Gastroesophageal sphincter (tissue), 3 donors: Measurements from ENCODE around the gene SPATA9.

ENCODE experiments used
- CTCF ChIP-seq, 4 experiments: fragments of 200-600 bp in 2 of 4; fragments of 450-650 bp in 2 of 4; sonication (generic) in 1 of 4; IDR thresholded peaks; one replicate each; pipeline ENCODE4 v1.5.1; 2017 to 2019; ENCODE audit warnings: antibody characterized with exemption in 4 of 4, mild to moderate bottlenecking in 2 of 4, moderate library complexity in 2 of 4
- EP300 ChIP-seq: sonication (generic); formaldehyde crosslinking; IDR thresholded peaks from one replicate; pipeline ENCODE4 v1.6.1; 2017; ENCODE audit warnings: antibody characterized with exemption, mild to moderate bottlenecking
- POLR2A ChIP-seq, 2 donors: fragments of 450-650 bp; IDR thresholded peaks; one replicate each; pipeline ENCODE4 v1.6.1; 2017; ENCODE audit warnings: antibody characterized with exemption in 2 of 2, mild to moderate bottlenecking in 2 of 2, moderate library complexity in 1 of 2
- POLR2AphosphoS5 ChIP-seq: sonication (generic); formaldehyde crosslinking; IDR thresholded peaks from one replicate; pipeline ENCODE4 v1.6.1; 2017; ENCODE audit warnings: antibody characterized with exemption

GRCh38 chr5:95624368-95624767 lies 58.4 kb downstream of the SPATA9 start:
- TF ChIP-seq CTCF (IDR thresholded peaks at IDR 0.05) (no peak), POLR2AphosphoS5 (no peak), EP300 (no peak), POLR2A (IDR thresholded peaks at IDR 0.05) (no peak)
